Measurements from ENCODE around the gene BORCS5. TPM values are rescaled to one million over a fixed set of nuclear protein-coding genes. Genes with fewer than 3 reads are reported as not detected.
"Not testable (repeated sequence)": the region's sequence is repeated elsewhere in the genome, so short reads cannot be mapped to it uniquely, and the experiment has no call there.

Gene BORCS5
- total and polyA plus RNA-seq, 12 donors = 3.6 to 30.1 (median 10.6) TPM

- H3K4me1 ChIP-seq (replicated peaks in 1 of 2) = no peaks in the 10 kb centered on the region
- peak overlapping the region in 1 of 5 donors; percentile 34 for H3K27ac ChIP-seq
- WGBS, 4 donors = 84 to 95% (median 87%) methylated on average over 10 to 14 of the region's 14 CpGs
- no peaks in the 10 kb centered on the region for H3K27me3 ChIP-seq
- H3K4me3 ChIP-seq = no peak overlapping the region
- H3K36me3 ChIP-seq (replicated peaks in 1 of 2) = no peaks in the 10 kb centered on the region
- no peak for TF ChIP-seq POLR2A (IDR thresholded peaks at IDR 0.05)
- no peaks in the 10 kb centered on the region for H3K9me3 ChIP-seq (replicated peaks in 1 of 3)
- intact Hi-C loops (cut with DNase I) = no loop called here
- no peak for DNase-seq
Measured at GRCh38 chr12:12467688-12468261, 110.9 kb downstream of the BORCS5 start.

GRCh38 chr12:12468575-12468974, 111.7 kb downstream of the BORCS5 start:
- no peak overlapping the region for H3K27ac ChIP-seq
- no peaks in the 10 kb centered on the region for H3K4me1 ChIP-seq (replicated peaks in 1 of 2)
- intact Hi-C loops (cut with DNase I) = no loop called here
- TF ChIP-seq CTCF (IDR thresholded peaks at IDR 0.05) = no peak
- no peak for TF ChIP-seq POLR2A (IDR thresholded peaks at IDR 0.05)
- no peaks in the 10 kb centered on the region for H3K27me3 ChIP-seq
- 76 to 99% (median 97%) methylated on average over 3 of the region's 3 CpGs for WGBS, 4 donors
- no peak overlapping the region for H3K4me3 ChIP-seq
- no peak for DNase-seq
- H3K36me3 ChIP-seq (replicated peaks in 1 of 2) = no peaks in the 10 kb centered on the region
- no peaks in the 10 kb centered on the region for H3K9me3 ChIP-seq (replicated peaks in 1 of 3)

- H3K4me3 ChIP-seq = no peak overlapping the region
- no peaks in the 10 kb centered on the region for H3K27me3 ChIP-seq
- no peaks in the 10 kb centered on the region for H3K4me1 ChIP-seq (replicated peaks in 1 of 2)
- intact Hi-C loops (cut with DNase I) = no loop called here
- H3K36me3 ChIP-seq (replicated peaks in 1 of 2) = no peaks in the 10 kb centered on the region
- 64 to 76% (median 71%) methylated on average over 7 of the region's 7 CpGs for WGBS, 4 donors
- no peak for DNase-seq
- H3K27ac ChIP-seq = no peak overlapping the region
- H3K9me3 ChIP-seq (replicated peaks in 1 of 3) = no peaks in the 10 kb centered on the region
- TF ChIP-seq POLR2A (IDR thresholded peaks at IDR 0.05) (no peak), CTCF (IDR thresholded peaks at IDR 0.05) (no peak)
Measured at GRCh38 chr12:12469386-12469785, 112.5 kb downstream of the BORCS5 start.

- no peak for TF ChIP-seq POLR2A (IDR thresholded peaks at IDR 0.05)
- no peak for TF ChIP-seq CTCF (IDR thresholded peaks at IDR 0.05)
- no peak for DNase-seq
- H3K36me3 ChIP-seq (replicated peaks in 1 of 2) = no peaks in the 10 kb centered on the region
- H3K9me3 ChIP-seq (replicated peaks in 1 of 3) = no peaks in the 10 kb centered on the region
- WGBS, 4 donors = 70 to 82% (median 74%) methylated on average over 7 of the region's 7 CpGs
- no peak overlapping the region for H3K4me3 ChIP-seq
- H3K27me3 ChIP-seq = no peaks in the 10 kb centered on the region
- no peaks in the 10 kb centered on the region for H3K4me1 ChIP-seq (replicated peaks in 1 of 2)
- H3K27ac ChIP-seq = peak overlapping the region in 3 of 5 donors; percentile 1 to 63 (median 26)
- intact Hi-C loops (cut with DNase I) = no loop called here
Measured at GRCh38 chr12:12470751-12471306, 114.0 kb downstream of the BORCS5 start.

GRCh38 chr12:12471982-12472961, 115.4 kb downstream of the BORCS5 start:
- H3K4me1 ChIP-seq (replicated peaks in 1 of 2); H3K27me3 ChIP-seq; H3K27ac ChIP-seq; H3K9me3 ChIP-seq (replicated peaks in 1 of 3); H3K4me3 ChIP-seq; DNase-seq; intact Hi-C loops (cut with DNase I): not testable (repeated sequence)
- H3K36me3 ChIP-seq (replicated peaks in 1 of 2) = peaks cover 0 to 14% of the 10 kb centered on the region in 2 donors
- 86 to 90% (median 87%) methylated on average over 12 to 36 of the region's 37 CpGs for WGBS, 4 donors
